ENCODE results near the gene SPNS2. TPM values are rescaled to one million over a fixed set of nuclear protein-coding genes. Genes with fewer than 3 reads are reported as not detected.
A peak's percentile ranks its signal among the peaks of the same experiment; 100 is the strongest.

Gene SPNS2
- total RNA-seq, 4 donors from 2014 or later, result 12.4 to 81.0 (median 31.9) TPM

DNA sequence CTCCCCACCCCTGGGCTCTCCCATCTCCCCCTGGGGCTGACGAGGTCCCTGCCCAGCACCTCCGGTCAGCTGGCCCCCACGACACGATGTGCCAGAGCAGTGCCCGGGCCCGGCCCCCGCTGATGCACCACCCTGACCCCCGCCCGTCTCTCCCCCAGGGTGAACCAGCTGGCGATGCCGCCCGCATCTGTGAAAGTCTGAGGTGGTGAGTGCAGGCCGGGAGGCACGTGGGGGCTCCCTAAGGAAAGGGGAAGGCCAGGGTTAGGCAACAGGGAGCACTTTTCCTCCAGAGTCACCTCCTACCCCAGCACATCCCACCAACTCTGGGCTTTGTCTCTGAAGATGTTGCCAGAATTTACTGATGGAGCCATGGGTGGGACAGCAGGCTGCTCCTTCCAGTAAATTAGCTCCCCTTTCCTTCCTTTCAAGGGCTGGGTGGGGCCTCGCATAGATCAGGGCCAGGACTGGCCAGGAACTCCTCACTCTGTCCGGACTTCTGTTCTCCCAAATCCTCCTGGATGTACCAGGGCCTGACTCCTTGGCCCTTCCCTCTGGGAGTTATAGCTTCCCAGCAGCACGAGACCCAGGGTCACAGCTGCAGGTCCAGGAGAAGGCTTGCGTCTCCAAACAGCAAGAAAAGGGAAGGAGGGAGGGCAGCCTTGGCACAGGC is 38.2 kb downstream of the SPNS2 start:
- H3K27me3 ChIP-seq, result no peaks in the 10 kb centered on the region
- H3K36me3 ChIP-seq, result peaks cover 0 to 32% (median 0%) of the 10 kb centered on the region in 3 donors
- no peaks in the 10 kb centered on the region for H3K9me3 ChIP-seq
- peak overlapping the region; percentile 43 to 61 (median 58) for H3K27ac ChIP-seq
- no peak overlapping the region for H3K4me3 ChIP-seq
- DNase-seq, result no peak
- TF ChIP-seq, protein P1, sequence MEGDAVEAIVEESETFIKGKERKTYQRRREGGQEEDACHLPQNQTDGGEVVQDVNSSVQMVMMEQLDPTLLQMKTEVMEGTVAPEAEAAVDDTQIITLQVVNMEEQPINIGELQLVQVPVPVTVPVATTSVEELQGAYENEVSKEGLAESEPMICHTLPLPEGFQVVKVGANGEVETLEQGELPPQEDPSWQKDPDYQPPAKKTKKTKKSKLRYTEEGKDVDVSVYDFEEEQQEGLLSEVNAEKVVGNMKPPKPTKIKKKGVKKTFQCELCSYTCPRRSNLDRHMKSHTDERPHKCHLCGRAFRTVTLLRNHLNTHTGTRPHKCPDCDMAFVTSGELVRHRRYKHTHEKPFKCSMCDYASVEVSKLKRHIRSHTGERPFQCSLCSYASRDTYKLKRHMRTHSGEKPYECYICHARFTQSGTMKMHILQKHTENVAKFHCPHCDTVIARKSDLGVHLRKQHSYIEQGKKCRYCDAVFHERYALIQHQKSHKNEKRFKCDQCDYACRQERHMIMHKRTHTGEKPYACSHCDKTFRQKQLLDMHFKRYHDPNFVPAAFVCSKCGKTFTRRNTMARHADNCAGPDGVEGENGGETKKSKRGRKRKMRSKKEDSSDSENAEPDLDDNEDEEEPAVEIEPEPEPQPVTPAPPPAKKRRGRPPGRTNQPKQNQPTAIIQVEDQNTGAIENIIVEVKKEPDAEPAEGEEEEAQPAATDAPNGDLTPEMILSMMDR (IDR thresholded peaks at IDR 0.05), result no peak
- peaks cover 0 to 59% (median 9%) of the 10 kb centered on the region in 4 donors for H3K4me1 ChIP-seq

DNA sequence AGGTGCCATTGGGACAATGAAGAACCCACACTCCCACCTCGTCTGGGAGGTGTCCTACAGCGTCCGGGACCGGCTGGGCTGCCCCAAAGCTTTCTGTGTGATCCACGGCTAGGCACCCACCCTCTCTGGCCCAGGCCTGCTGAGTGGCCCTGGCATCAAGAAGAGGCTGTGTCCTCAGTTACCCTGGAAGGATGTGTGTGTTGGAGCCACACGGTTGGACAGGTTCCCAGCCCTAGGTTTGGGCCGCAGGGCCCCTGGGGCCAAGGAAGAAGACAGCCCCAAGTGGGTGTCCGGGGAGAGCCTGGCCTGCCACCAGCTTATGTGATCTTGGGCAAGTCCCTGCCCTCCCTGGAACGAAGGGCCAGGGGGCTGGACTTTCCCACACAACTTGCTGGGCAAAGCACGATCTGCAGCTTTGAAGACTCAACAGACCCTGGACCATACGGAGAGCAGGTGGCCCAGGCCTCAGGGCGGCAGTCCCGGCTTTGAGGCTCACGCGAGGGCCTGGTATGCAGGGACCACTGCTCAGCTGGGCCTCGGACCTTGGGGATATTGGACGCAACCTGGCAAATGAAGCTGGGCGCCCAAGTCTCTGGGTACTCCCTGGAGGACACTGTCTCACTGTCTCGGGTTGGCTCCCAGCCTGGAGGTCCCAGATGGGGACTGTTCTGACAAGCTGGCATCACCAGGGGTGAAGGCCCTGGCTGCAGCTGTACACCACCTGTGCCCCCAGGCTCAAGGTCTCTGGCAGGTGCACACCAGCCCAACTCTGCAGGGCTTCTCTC is 39.0 kb downstream of the SPNS2 start:
- H3K36me3 ChIP-seq, result peaks cover 0 to 40% (median 0%) of the 10 kb centered on the region in 3 donors
- TF ChIP-seq POLR2A (IDR thresholded peaks at IDR 0.05), result no peak
- TF ChIP-seq, protein P1 (IDR thresholded peaks at IDR 0.05), result no peak
- no peaks in the 10 kb centered on the region for H3K27me3 ChIP-seq
- H3K9me3 ChIP-seq, result no peaks in the 10 kb centered on the region
- peak overlapping the region in 3 of 4 donors; percentile 5 to 57 (median 49) for H3K27ac ChIP-seq
- DNase-seq, result no peak
- no peak overlapping the region for H3K4me3 ChIP-seq
- peaks cover 0 to 59% (median 9%) of the 10 kb centered on the region in 4 donors for H3K4me1 ChIP-seq

DNA sequence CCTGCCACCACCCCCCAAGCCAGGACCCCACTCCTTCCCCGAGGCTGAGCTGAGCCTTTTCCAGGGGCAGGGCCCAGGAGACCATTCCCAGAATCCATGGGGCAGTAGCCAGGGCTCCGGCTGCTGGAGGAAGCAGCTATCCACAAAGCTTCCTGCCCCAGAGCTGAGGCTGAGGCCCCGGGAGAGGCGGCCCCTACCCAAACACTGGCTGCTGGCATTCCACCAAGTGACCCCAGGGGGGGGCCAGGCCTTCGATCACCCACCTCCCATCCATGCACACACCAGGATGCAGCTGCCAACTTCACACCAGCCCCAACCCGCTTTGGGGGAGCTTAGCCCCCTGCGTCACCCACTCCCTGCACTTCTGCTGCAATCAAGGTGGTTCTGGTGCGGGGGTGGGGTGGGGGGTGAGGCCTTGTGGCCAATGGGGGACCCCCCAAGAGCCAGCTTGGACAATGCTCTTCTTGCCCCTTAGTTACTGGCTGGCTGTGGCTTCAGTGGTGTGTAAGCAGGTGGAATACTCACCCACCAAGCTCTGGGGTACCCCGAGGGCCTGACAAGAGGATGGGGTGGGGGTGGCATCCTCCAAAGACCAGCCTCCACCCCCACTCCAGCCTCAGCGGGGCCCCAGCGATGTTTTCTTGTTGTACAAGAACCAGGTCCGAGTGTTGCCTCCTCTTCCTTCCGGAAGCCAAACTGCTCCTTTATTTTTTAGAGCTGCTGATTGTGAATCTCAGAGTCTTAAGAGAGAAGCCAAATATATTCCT is 39.7 kb downstream of the SPNS2 start:
- Histone ChIP-seq H3K27ac (peak overlapping the region in 2 of 4 donors; percentile 49 to 57), H3K4me1 (peaks cover 0 to 56% (median 9%) of the 10 kb centered on the region in 4 donors), H3K27me3 (no peaks in the 10 kb centered on the region), H3K36me3 (peaks cover 0 to 47% (median 0%) of the 10 kb centered on the region in 3 donors), H3K4me3 (no peak overlapping the region), H3K9me3 (no peaks in the 10 kb centered on the region)
- TF ChIP-seq, protein P1 (IDR thresholded peaks at IDR 0.05), result no peak
- TF ChIP-seq POLR2A (IDR thresholded peaks at IDR 0.05), result no peak
- DNase-seq, result no peak

DNA sequence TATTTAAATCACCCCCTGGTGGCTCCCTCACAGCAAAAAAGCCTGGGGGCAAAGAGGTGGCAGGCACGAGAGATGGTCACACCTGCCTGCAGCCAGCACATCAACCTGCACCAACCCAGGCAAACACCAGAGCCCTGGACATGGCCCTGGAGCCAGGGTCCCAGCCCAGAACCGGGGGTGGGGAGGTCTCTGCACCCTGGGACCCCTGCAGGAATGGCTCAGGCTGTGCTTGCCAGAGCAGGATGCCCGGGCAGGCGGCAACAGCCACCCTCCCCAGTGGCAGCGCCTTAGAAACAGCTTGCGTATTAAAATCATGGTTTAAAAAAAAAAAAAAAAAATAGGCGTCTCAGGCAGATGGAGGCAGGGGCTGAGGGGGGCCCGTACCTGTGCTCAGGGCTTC is 40.3 kb downstream of the SPNS2 start:
- Histone ChIP-seq H3K27ac (no peak overlapping the region), H3K36me3 (peaks cover 0 to 52% (median 0%) of the 10 kb centered on the region in 3 donors), H3K4me1 (peaks cover 0 to 50% (median 7%) of the 10 kb centered on the region in 4 donors), H3K4me3 (no peak overlapping the region), H3K27me3 (no peaks in the 10 kb centered on the region), H3K9me3 (no peaks in the 10 kb centered on the region)
- DNase-seq, result no peak
- no peak for TF ChIP-seq POLR2A (IDR thresholded peaks at IDR 0.05)
- TF ChIP-seq, protein P1 (IDR thresholded peaks at IDR 0.05), result no peak

DNA sequence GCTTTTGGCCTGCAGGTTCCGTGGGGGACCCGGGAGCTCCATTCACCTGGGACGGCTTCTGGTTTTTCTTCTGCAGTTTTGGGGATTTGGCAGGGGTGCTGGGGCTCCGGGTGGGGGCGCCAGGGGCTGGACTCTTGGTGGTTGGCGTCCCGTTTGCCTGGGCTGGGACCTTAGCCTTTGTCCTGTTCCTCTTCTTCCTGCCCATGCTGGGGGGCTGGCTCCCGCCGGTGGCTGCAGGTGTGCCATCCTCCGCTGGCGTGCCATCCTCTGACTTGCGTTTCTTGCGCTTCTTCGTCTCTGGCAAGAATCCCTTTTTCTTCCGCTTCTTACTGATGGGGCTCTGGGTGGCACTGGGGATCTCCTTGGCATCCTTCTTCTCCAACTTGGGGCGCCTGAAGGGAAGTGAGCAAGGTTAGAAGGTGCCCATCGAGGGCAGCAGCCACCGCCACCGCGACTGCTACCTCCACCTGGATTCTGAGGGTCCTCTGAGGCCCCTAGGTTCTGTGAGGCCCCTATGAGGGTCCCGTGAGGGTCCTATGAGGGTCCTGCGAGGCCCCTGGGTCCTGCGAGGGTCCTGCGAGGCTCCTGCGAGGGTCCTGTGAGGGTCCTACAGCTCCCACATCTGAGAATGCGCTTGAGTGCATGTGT is 41.0 kb downstream of the SPNS2 start:
- Histone ChIP-seq H3K9me3 (no peaks in the 10 kb centered on the region), H3K27ac (peak overlapping the region in 2 of 4 donors; percentile 48 to 81), H3K4me1 (peaks cover 0 to 43% (median 6%) of the 10 kb centered on the region in 4 donors), H3K36me3 (peaks cover 0 to 59% (median 0%) of the 10 kb centered on the region in 3 donors), H3K27me3 (no peaks in the 10 kb centered on the region), H3K4me3 (no peak overlapping the region)
- TF ChIP-seq, protein P1 (IDR thresholded peaks at IDR 0.05), result no peak
- no peak for TF ChIP-seq POLR2A (IDR thresholded peaks at IDR 0.05)
- DNase-seq, result no peak

Measured in Peyer's patch (tissue), 4 donors.